ENCODE measurements around the gene ZNF207.
"Not testable (repeated sequence)": the region's sequence is repeated elsewhere in the genome, so short reads cannot be mapped to it uniquely, and the experiment has no call there.

Gene ZNF207

DNA sequence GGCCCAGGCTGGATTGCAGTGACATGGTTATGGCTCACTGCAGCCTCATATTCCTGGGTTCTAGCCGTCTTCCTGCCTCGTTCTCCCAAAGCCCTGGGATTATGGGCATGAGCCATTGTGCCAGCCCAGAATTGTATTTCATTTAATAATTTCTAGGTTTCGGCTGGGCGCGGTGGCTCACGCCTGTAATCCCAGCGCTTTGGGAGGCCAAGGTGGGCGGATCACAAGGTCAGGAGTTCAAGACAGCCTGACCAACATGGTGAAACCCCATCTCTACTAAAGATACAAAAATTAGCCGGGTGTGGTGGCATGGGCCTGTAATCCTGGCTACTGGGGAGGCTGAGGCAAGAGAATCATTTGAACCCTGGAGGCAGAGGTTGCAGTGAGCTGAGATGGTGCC, 2.8 kb downstream of the ZNF207 start:
- Histone ChIP-seq H3K36me3 (ENCODE audit: control insufficient read depth in 2 of 2, insufficient read depth in 1 of 2, low read length in 2 of 2) (peaks cover 58 to 59% of the 10 kb centered on the region in 2 experiments), H3K4me3 (ENCODE audit: low read depth, low read length) (peak overlapping the region; percentile 77), H3K4me1 (ENCODE audit: control insufficient read depth, insufficient read depth, low read length) (peaks cover 26% of the 10 kb centered on the region)
- POLR2A ChIA-PET; H3K27ac ChIP-seq (ENCODE audit: extremely low read depth, low read depth, low read length); H3K9me3 ChIP-seq (ENCODE audit: control insufficient read depth, insufficient read depth, low read depth, low read length): not testable (repeated sequence)
- CTCF ChIA-PET: interaction anchor here (0.6 to 1.8 kb wide), 2 partner anchors 66 to 92 kb away, joined by 3 to 6 read pairs; partner anchors contain the start of gene PSMD11
- TF ChIP-seq ZNF600 (tag by site-specific recombination; IDR thresholded peaks at IDR 0.05): 0 out of 2 replicates have a peak, but pooled peaks have one; percentile 26

GRCh38 chr17:32355649-32356377, 5.9 kb downstream of the ZNF207 start:
- POLR2A ChIA-PET: no interaction called here
- Histone ChIP-seq H3K36me3 (ENCODE audit: control insufficient read depth in 2 of 2, insufficient read depth in 1 of 2, low read length in 2 of 2) (peaks cover 89% of the 10 kb centered on the region in 2 experiments), H3K9me3 (ENCODE audit: control insufficient read depth, insufficient read depth, low read depth, low read length) (no peaks in the 10 kb centered on the region), H3K4me3 (ENCODE audit: low read depth, low read length) (no peak overlapping the region), H3K27ac (ENCODE audit: extremely low read depth, low read depth, low read length) (peak overlapping the region; percentile 59), H3K4me1 (ENCODE audit: control insufficient read depth, insufficient read depth, low read length) (peaks cover 26% of the 10 kb centered on the region)
- CTCF ChIA-PET: interaction anchor here (1.4 kb wide), 1 partner anchor 88 kb away, joined by 3 read pairs; no protein-coding TSS in a partner anchor
- TF ChIP-seq ZNF529 (tag by site-specific recombination; IDR thresholded peaks at IDR 0.05; ENCODE audit: insufficient replicate concordance): no peak
- TF ChIP-seq PRDM1 (tag by site-specific recombination; IDR thresholded peaks at IDR 0.05): peak; percentile 86
- TF ChIP-seq ZNF112 (tag by site-specific recombination; IDR thresholded peaks at IDR 0.05): no peak
- TF ChIP-seq KLF16 (tag by site-specific recombination; IDR thresholded peaks at IDR 0.05): no peak
- TF ChIP-seq ZEB2 (tag by site-specific recombination; IDR thresholded peaks at IDR 0.05): no peak
- peak; percentile 31; the same call in 1 of the 2 replicates for TF ChIP-seq ZNF629 (tag by site-specific recombination; IDR thresholded peaks at IDR 0.05)

DNA sequence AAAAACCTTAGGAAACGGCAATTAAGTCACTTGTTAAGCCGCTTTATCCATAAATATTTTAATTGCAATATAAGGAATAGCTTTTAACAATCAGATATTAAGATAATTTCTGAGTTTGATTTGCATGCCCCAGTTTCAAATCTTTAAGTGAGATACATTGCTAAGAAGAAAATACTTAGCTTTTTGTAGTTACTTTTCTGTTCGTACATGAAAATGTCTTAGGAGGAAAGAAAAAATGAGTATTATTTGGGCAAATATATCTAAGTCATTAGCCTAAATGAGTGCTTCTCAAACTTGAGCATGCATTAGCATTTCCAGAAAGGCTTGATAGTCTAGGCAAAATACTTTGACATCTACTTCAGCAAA, 6.4 kb downstream of the ZNF207 start:
- H3K9me3 ChIP-seq (ENCODE audit: control insufficient read depth, insufficient read depth, low read depth, low read length): no peaks in the 10 kb centered on the region

GRCh38 chr17:32356750-32357149, 6.8 kb downstream of the ZNF207 start:
- TF ChIP-seq ZNF707 (tag by site-specific recombination; IDR thresholded peaks at IDR 0.05) (peak; percentile 71; the same call in 1 of the 2 replicates), ZNF791 (tag by site-specific recombination; IDR thresholded peaks at IDR 0.05) (no peak), ZNF433 (tag by site-specific recombination; IDR thresholded peaks at IDR 0.05; ENCODE audit: low read depth) (no peak), ZNF404 (tag by site-specific recombination; IDR thresholded peaks at IDR 0.05) (no peak), ZBTB8A (tag by site-specific recombination; IDR thresholded peaks at IDR 0.05) (no peak), ZNF146 (tag by site-specific recombination; IDR thresholded peaks at IDR 0.05) (no peak), KLF1 (tag by site-specific recombination; IDR thresholded peaks at IDR 0.05) (peak; percentile 39; the same call in 1 of the 2 replicates), ZNF174 (tag by site-specific recombination; IDR thresholded peaks at IDR 0.05) (no peak)
- Histone ChIP-seq H3K27ac (ENCODE audit: extremely low read depth, low read depth, low read length) (no peak overlapping the region), H3K4me3 (ENCODE audit: low read depth, low read length) (no peak overlapping the region), H3K9me3 (ENCODE audit: control insufficient read depth, insufficient read depth, low read depth, low read length) (no peaks in the 10 kb centered on the region), H3K4me1 (ENCODE audit: control insufficient read depth, insufficient read depth, low read length) (peaks cover 26% of the 10 kb centered on the region), H3K36me3 (ENCODE audit: control insufficient read depth in 2 of 2, insufficient read depth in 1 of 2, low read length in 2 of 2) (peaks cover 92 to 98% of the 10 kb centered on the region in 2 experiments)
- ChIA-PET POLR2A (interaction anchor here (0.6 to 0.7 kb wide), 2 partner anchors 41 to 133 kb away, joined by 3 to 9 read pairs; no protein-coding TSS in a partner anchor), CTCF (interaction anchor here (1.4 kb wide), 1 partner anchor 87 kb away, joined by 3 read pairs; no protein-coding TSS in a partner anchor)

More for the DNA sequence above, 6.4 kb downstream of the ZNF207 start:
- Histone ChIP-seq H3K4me3 (ENCODE audit: low read depth, low read length) (no peak overlapping the region), H3K4me1 (ENCODE audit: control insufficient read depth, insufficient read depth, low read length) (peaks cover 26% of the 10 kb centered on the region), H3K36me3 (ENCODE audit: control insufficient read depth in 2 of 2, insufficient read depth in 1 of 2, low read length in 2 of 2) (peaks cover 93 to 94% of the 10 kb centered on the region in 2 experiments), H3K27ac (ENCODE audit: extremely low read depth, low read depth, low read length) (no peak overlapping the region)
- ChIA-PET POLR2A (no interaction called here), CTCF (interaction anchor here (1.4 kb wide), 1 partner anchor 87 kb away, joined by 3 read pairs; no protein-coding TSS in a partner anchor)
- TF ChIP-seq, protein P1, sequence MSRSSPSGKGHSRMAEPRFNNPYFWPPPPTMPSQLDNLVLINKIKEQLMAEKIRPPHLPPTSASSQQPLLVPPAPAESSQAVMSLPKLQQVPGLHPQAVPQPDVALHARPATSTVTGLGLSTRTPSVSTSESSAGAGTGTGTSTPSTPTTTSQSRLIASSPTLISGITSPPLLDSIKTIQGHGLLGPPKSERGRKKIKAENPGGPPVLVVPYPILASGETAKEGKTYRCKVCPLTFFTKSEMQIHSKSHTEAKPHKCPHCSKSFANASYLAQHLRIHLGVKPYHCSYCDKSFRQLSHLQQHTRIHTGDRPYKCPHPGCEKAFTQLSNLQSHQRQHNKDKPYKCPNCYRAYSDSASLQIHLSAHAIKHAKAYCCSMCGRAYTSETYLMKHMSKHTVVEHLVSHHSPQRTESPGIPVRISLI (tag by site-specific recombination; IDR thresholded peaks at IDR 0.05): no peak
- TF ChIP-seq SALL2 (tag by site-specific recombination; IDR thresholded peaks at IDR 0.05; ENCODE audit: borderline replicate concordance) (no peak), ZNF664 (tag by site-specific recombination; IDR thresholded peaks at IDR 0.05) (peak; percentile 96)
